ENCODE measurements around the gene LPAR3. TPM values are rescaled to one million over a fixed set of nuclear protein-coding genes. Genes with fewer than 3 reads are reported as not detected.

LPAR3 gene
- total and polyA plus RNA-seq, 2 donors (not counting 1 experiment from before 2014, with no cell fraction given): 1.8 to 7.6 TPM

DNA sequence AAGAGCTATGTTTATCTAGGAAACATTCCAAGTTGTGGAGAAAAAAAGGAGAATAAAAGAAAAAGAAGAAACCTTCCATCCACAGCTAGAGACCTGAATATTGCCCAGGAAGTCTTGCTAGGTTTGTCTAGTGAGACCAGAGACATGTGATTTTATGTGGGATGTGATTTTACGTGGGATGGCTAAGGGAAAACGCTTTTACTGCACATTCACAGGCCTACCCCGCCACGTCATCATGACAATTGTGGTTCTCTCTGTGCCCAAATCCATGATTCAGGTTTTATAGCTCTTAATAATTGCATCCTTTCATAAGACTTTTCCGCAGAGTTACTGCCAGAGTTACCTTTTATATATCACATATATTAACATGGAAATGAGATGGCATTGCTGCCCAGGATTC, 116.4 kb downstream of the LPAR3 start:
- Histone ChIP-seq H3K27ac (ENCODE audit: insufficient read depth, low read length) (no peak overlapping the region), H3K36me3 (ENCODE audit: control insufficient read depth, insufficient read depth, low read length) (no peaks in the 10 kb centered on the region), H2AFZ (ENCODE audit: low read length) (no peak overlapping the region), H3K4me3 (replicated peaks in 1 of 4; ENCODE audit: control extremely low read depth in 1 of 4, insufficient read depth in 1 of 4, low read depth in 3 of 4, low read length in 4 of 4) (no peak overlapping the region), H3K4me1 (ENCODE audit: control insufficient read depth, extremely low read depth, insufficient read depth, low read length) (peaks cover 2% of the 10 kb centered on the region), H3K9ac (ENCODE audit: insufficient read depth, low read length) (no peak overlapping the region), H3K9me3 (ENCODE audit: control insufficient read depth, insufficient read depth, low read depth, low read length) (no peaks in the 10 kb centered on the region), H4K20me1 (ENCODE audit: control insufficient read depth, extremely low read depth, insufficient read depth, low read length) (no peaks in the 10 kb centered on the region), H3K27me3 (ENCODE audit: control insufficient read depth, insufficient read depth, low read length) (no peaks in the 10 kb centered on the region), H3K4me2 (ENCODE audit: extremely low read depth, insufficient read depth, low read length) (no peak overlapping the region), H3K79me2 (ENCODE audit: control insufficient read depth, insufficient read depth, low read length) (no peaks in the 10 kb centered on the region)
- no peak for TF ChIP-seq EZH2 (IDR thresholded peaks at IDR 0.05; ENCODE audit: low read length, missing control alignments)
- TF ChIP-seq, protein P1, sequence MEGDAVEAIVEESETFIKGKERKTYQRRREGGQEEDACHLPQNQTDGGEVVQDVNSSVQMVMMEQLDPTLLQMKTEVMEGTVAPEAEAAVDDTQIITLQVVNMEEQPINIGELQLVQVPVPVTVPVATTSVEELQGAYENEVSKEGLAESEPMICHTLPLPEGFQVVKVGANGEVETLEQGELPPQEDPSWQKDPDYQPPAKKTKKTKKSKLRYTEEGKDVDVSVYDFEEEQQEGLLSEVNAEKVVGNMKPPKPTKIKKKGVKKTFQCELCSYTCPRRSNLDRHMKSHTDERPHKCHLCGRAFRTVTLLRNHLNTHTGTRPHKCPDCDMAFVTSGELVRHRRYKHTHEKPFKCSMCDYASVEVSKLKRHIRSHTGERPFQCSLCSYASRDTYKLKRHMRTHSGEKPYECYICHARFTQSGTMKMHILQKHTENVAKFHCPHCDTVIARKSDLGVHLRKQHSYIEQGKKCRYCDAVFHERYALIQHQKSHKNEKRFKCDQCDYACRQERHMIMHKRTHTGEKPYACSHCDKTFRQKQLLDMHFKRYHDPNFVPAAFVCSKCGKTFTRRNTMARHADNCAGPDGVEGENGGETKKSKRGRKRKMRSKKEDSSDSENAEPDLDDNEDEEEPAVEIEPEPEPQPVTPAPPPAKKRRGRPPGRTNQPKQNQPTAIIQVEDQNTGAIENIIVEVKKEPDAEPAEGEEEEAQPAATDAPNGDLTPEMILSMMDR (conservative IDR thresholded peaks at IDR 0.05 in 1 of 2, IDR thresholded peaks at IDR 0.05 in 1 of 2; ENCODE audit: low read depth in 1 of 2, low read length in 2 of 2): no peak
- DNase-seq (ENCODE audit: low read depth in 2 of 2): peak in 1 of 2 donors; percentile 31

DNA sequence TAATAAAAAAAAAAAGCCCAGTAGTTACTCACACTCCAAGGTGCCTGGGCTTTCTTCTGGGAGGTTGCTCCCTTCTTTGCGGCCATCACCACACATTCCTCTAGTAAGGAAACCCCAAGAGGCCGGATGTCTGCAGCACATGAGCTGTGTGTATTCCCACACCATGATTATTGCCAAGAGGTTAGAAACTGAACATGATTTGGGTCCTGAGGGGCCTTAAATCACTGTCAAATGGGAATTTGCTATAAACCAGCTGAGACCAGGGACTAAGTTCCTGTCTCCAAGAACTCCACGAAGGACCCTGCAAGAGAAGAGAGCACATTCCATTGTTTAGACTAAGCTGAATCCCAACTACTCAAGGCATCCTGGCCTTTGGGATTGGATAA, 117.5 kb downstream of the LPAR3 start:
- H2AFZ ChIP-seq (ENCODE audit: low read length): no peak overlapping the region

DNA sequence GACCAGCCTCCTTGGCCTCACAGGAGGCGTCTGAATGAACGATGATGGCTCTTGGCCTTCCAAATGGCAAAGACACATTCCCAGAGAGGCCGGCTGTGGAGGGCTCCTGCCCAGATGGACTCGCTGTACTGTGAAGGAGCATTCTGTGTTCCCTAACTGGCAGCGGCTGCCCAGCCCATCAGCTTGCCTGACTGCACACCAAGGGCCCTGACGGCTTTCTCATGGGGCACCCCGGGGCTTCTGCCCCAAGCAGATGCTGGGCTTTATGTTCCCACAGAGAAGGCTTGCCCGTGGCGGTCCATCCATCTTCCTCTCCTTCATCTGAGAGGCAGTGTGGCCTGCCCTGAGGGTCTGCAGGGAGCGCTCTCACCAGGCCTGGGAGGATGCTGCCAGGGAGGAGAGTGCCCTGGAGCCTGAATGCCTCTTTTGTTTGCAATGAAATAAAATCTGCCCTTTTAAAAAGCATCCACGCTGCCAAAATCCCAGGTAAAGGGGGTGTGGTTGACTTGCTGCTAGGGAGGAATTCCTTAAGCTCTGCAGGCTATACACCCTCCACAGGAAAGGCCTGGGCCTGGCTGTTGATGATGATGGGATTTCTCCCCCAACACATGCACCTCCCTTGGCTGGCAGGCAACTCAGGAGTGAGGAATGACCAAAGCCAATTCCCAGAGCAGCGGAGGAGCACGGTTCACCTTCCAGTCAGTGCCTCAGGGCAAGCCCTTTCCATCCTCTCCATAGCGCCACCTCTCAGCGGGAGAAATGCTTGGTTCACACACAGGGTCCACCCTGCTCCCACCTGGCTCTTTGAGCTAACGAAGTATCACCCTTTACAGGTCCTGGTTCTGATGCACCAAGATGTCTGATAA, 118.1 kb downstream of the LPAR3 start:
- Histone ChIP-seq H3K27ac (ENCODE audit: insufficient read depth, low read length) (no peak overlapping the region), H2AFZ (ENCODE audit: low read length) (no peak overlapping the region), H3K9ac (ENCODE audit: insufficient read depth, low read length) (no peak overlapping the region), H3K79me2 (ENCODE audit: control insufficient read depth, insufficient read depth, low read length) (no peaks in the 10 kb centered on the region), H3K4me2 (ENCODE audit: extremely low read depth, insufficient read depth, low read length) (no peak overlapping the region), H3K9me3 (ENCODE audit: control insufficient read depth, insufficient read depth, low read depth, low read length) (no peaks in the 10 kb centered on the region), H4K20me1 (ENCODE audit: control insufficient read depth, extremely low read depth, insufficient read depth, low read length) (no peaks in the 10 kb centered on the region), H3K36me3 (ENCODE audit: control insufficient read depth, insufficient read depth, low read length) (no peaks in the 10 kb centered on the region), H3K4me3 (replicated peaks in 1 of 4; ENCODE audit: control extremely low read depth in 1 of 4, insufficient read depth in 1 of 4, low read depth in 3 of 4, low read length in 4 of 4) (no peak overlapping the region), H3K4me1 (ENCODE audit: control insufficient read depth, extremely low read depth, insufficient read depth, low read length) (peaks cover 2% of the 10 kb centered on the region), H3K27me3 (ENCODE audit: control insufficient read depth, insufficient read depth, low read length) (no peaks in the 10 kb centered on the region)
- TF ChIP-seq EZH2 (IDR thresholded peaks at IDR 0.05; ENCODE audit: low read length, missing control alignments): no peak
- TF ChIP-seq, protein P1 (conservative IDR thresholded peaks at IDR 0.05 in 1 of 2, IDR thresholded peaks at IDR 0.05 in 1 of 2; ENCODE audit: low read depth in 1 of 2, low read length in 2 of 2): no peak
- no peak for DNase-seq (ENCODE audit: low read depth in 2 of 2)

More for the DNA sequence above, 117.5 kb downstream of the LPAR3 start:
- no peaks in the 10 kb centered on the region for H3K9me3 ChIP-seq (ENCODE audit: control insufficient read depth, insufficient read depth, low read depth, low read length)
- no peak for DNase-seq (ENCODE audit: low read depth in 2 of 2)
- peaks cover 2% of the 10 kb centered on the region for H3K4me1 ChIP-seq (ENCODE audit: control insufficient read depth, extremely low read depth, insufficient read depth, low read length)
- no peak overlapping the region for H3K27ac ChIP-seq (ENCODE audit: insufficient read depth, low read length)
- no peak overlapping the region for H3K4me3 ChIP-seq (replicated peaks in 1 of 4; ENCODE audit: control extremely low read depth in 1 of 4, insufficient read depth in 1 of 4, low read depth in 3 of 4, low read length in 4 of 4)
- no peak overlapping the region for H3K4me2 ChIP-seq (ENCODE audit: extremely low read depth, insufficient read depth, low read length)
- TF ChIP-seq, protein P1 (conservative IDR thresholded peaks at IDR 0.05 in 1 of 2, IDR thresholded peaks at IDR 0.05 in 1 of 2; ENCODE audit: low read depth in 1 of 2, low read length in 2 of 2): no peak
- TF ChIP-seq EZH2 (IDR thresholded peaks at IDR 0.05; ENCODE audit: low read length, missing control alignments): no peak
- H4K20me1 ChIP-seq (ENCODE audit: control insufficient read depth, extremely low read depth, insufficient read depth, low read length): no peaks in the 10 kb centered on the region
- H3K79me2 ChIP-seq (ENCODE audit: control insufficient read depth, insufficient read depth, low read length): no peaks in the 10 kb centered on the region
- H3K36me3 ChIP-seq (ENCODE audit: control insufficient read depth, insufficient read depth, low read length): no peaks in the 10 kb centered on the region
- H3K9ac ChIP-seq (ENCODE audit: insufficient read depth, low read length): no peak overlapping the region
- no peaks in the 10 kb centered on the region for H3K27me3 ChIP-seq (ENCODE audit: control insufficient read depth, insufficient read depth, low read length)

All from fibroblast of lung (primary cell).